Embryonic facial prominence (tissue), 1 donor: ENCODE measurements around the gene ERF.

ENCODE experiments used
- DNase-seq: peaks from one replicate; pipeline ENCODE4 v3.0.0-alpha.2; 2016; ENCODE audit errors: extremely low spot score

The ERF gene

GRCh38 chr19:42242069-42242511 is 12.8 kb downstream of the ERF start:
- DNase-seq, result no peak

GRCh38 chr19:42241279-42241678 is 13.6 kb downstream of the ERF start:
- no peak for DNase-seq

GRCh38 chr19:42239544-42240220 is 15.2 kb downstream of the ERF start:
- no peak for DNase-seq

- no peak for DNase-seq
Measured at GRCh38 chr19:42235181-42235580, 19.7 kb downstream of the ERF start.

- no peak for DNase-seq
Measured at GRCh38 chr19:42234364-42234763, 20.6 kb downstream of the ERF start.

- no peak for DNase-seq
Measured at GRCh38 chr19:42233678-42234292, 21.1 kb downstream of the ERF start.

GRCh38 chr19:42233106-42233505 is 21.8 kb downstream of the ERF start:
- no peak for DNase-seq

- no peak for DNase-seq
Measured at GRCh38 chr19:42232435-42232834, 22.5 kb downstream of the ERF start.

- no peak for DNase-seq
Measured at GRCh38 chr19:42230571-42230970, 24.4 kb downstream of the ERF start.

GRCh38 chr19:42229855-42230351 is 25.0 kb downstream of the ERF start:
- DNase-seq, result no peak

GRCh38 chr19:42229301-42229854 is 25.6 kb downstream of the ERF start:
- no peak for DNase-seq

- no peak for DNase-seq
Measured at GRCh38 chr19:42228641-42229040, 26.3 kb downstream of the ERF start.

GRCh38 chr19:42226886-42227285 is 28.0 kb downstream of the ERF start:
- DNase-seq, result no peak

- no peak for DNase-seq
Measured at GRCh38 chr19:42225718-42226292, 29.1 kb downstream of the ERF start.

- DNase-seq, result no peak
Measured at GRCh38 chr19:42224940-42225717, 29.8 kb downstream of the ERF start.

- DNase-seq, result no peak
Measured at GRCh38 chr19:42220751-42221097, 34.2 kb downstream of the ERF start.

GRCh38 chr19:42219812-42220750 is 34.8 kb downstream of the ERF start, which contains the start of gene ZNF526:
Gene ZNF526, plus strand, starts transcription at chr19:42220312. Its CDS starts 4,092 bp downstream, at chr19:42224404.
- DNase-seq, result peak; percentile 95

- DNase-seq, result peak; percentile 85
Measured at GRCh38 chr19:42217520-42218437, 37.1 kb downstream of the ERF start, which contains the start of gene DEDD2. Gene DEDD2, minus strand, starts transcription at chr19:42217677. Its CDS starts 670 bp downstream, at chr19:42217007.
